ENCODE data around the gene KRT86.

The KRT86 gene

GRCh38 chr12:52234223-52234810, 40.1 kb upstream of the KRT86 start:
- Histone ChIP-seq H3K9me3 (ENCODE audit: insufficient read depth, low read length) (no peaks in the 10 kb centered on the region), H3K4me3 (ENCODE audit: insufficient read length, low read depth) (no peak overlapping the region), H3K36me3 (ENCODE audit: insufficient read depth, insufficient read length, low read length) (peaks cover 34% of the 10 kb centered on the region), H3K9ac (ENCODE audit: insufficient read length, low read depth) (no peak overlapping the region), H3K27me3 (ENCODE audit: insufficient read depth, insufficient read length) (peaks cover 14% of the 10 kb centered on the region), H3K4me1 (ENCODE audit: insufficient read depth, insufficient read length) (peaks cover 43% of the 10 kb centered on the region)
- DNase-seq (ENCODE audit: low read depth, low spot score) = no peak
- TF ChIP-seq SUZ12 (IDR thresholded peaks at IDR 0.05; ENCODE audit: extremely low read depth, insufficient read depth, insufficient read length) (no peak), YY1 (IDR thresholded peaks at IDR 0.05; ENCODE audit: insufficient read depth, insufficient read length) (no peak), ZNF274 (IDR thresholded peaks at IDR 0.05; ENCODE audit: low read depth, low read length) (no peak)

- no peak for DNase-seq (ENCODE audit: low read depth, low spot score)
- H3K4me3 ChIP-seq (ENCODE audit: insufficient read length, low read depth) = no peak overlapping the region
- no peak for TF ChIP-seq SUZ12 (IDR thresholded peaks at IDR 0.05; ENCODE audit: extremely low read depth, insufficient read depth, insufficient read length)
- no peak for TF ChIP-seq ZNF274 (IDR thresholded peaks at IDR 0.05; ENCODE audit: low read depth, low read length)
- no peak for TF ChIP-seq YY1 (IDR thresholded peaks at IDR 0.05; ENCODE audit: insufficient read depth, insufficient read length)
- peaks cover 37% of the 10 kb centered on the region for H3K36me3 ChIP-seq (ENCODE audit: insufficient read depth, insufficient read length, low read length)
- H3K4me1 ChIP-seq (ENCODE audit: insufficient read depth, insufficient read length) = peaks cover 43% of the 10 kb centered on the region
- peaks cover 14% of the 10 kb centered on the region for H3K27me3 ChIP-seq (ENCODE audit: insufficient read depth, insufficient read length)
- no peaks in the 10 kb centered on the region for H3K9me3 ChIP-seq (ENCODE audit: insufficient read depth, low read length)
- H3K9ac ChIP-seq (ENCODE audit: insufficient read length, low read depth) = no peak overlapping the region
These were observed 39.3 kb upstream of the KRT86 start for GRCh38 chr12:52235001-52235764.

DNA sequence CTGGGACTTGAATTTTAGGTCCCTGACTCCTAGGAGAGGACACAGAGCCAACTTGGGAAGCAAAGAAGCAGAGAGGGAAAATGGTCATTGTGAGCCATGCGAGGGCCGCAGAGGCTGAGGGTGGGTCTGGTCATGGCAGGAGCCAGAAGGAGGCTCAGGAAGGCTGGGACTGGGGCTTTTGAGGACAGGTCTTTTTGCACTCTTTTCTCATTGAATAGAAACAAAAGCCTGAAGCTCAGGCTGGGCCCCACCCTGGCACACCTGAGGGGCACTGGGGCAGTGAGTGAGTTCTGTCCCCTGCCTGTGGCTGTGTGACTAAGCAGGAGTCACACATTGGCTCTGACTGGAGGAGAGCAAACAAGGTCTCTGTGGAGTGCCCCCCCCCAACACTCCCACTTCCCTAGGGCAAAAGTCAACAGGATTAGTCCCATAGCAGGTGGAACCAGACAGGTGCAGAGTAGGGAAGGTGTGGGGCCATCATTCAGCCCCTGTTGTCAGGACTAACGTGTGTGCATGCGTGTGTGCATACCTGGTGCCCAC, 38.6 kb upstream of the KRT86 start:
- peaks cover 14% of the 10 kb centered on the region for H3K27me3 ChIP-seq (ENCODE audit: insufficient read depth, insufficient read length)
- peaks cover 37% of the 10 kb centered on the region for H3K36me3 ChIP-seq (ENCODE audit: insufficient read depth, insufficient read length, low read length)
- H3K4me1 ChIP-seq (ENCODE audit: insufficient read depth, insufficient read length) = peaks cover 38% of the 10 kb centered on the region
- no peak overlapping the region for H3K4me3 ChIP-seq (ENCODE audit: insufficient read length, low read depth)
- no peak for TF ChIP-seq ZNF274 (IDR thresholded peaks at IDR 0.05; ENCODE audit: low read depth, low read length)
- no peak for TF ChIP-seq SUZ12 (IDR thresholded peaks at IDR 0.05; ENCODE audit: extremely low read depth, insufficient read depth, insufficient read length)
- TF ChIP-seq YY1 (IDR thresholded peaks at IDR 0.05; ENCODE audit: insufficient read depth, insufficient read length) = no peak
- H3K9ac ChIP-seq (ENCODE audit: insufficient read length, low read depth) = no peak overlapping the region
- no peaks in the 10 kb centered on the region for H3K9me3 ChIP-seq (ENCODE audit: insufficient read depth, low read length)
- no peak for DNase-seq (ENCODE audit: low read depth, low spot score)

GRCh38 chr12:52236386-52237050, 37.9 kb upstream of the KRT86 start:
- Histone ChIP-seq H3K4me1 (ENCODE audit: insufficient read depth, insufficient read length) (peaks cover 38% of the 10 kb centered on the region), H3K9ac (ENCODE audit: insufficient read length, low read depth) (no peak overlapping the region), H3K4me3 (ENCODE audit: insufficient read length, low read depth) (no peak overlapping the region), H3K36me3 (ENCODE audit: insufficient read depth, insufficient read length, low read length) (peaks cover 43% of the 10 kb centered on the region), H3K9me3 (ENCODE audit: insufficient read depth, low read length) (no peaks in the 10 kb centered on the region), H3K27me3 (ENCODE audit: insufficient read depth, insufficient read length) (peaks cover 14% of the 10 kb centered on the region)
- no peak for TF ChIP-seq YY1 (IDR thresholded peaks at IDR 0.05; ENCODE audit: insufficient read depth, insufficient read length)
- TF ChIP-seq ZNF274 (IDR thresholded peaks at IDR 0.05; ENCODE audit: low read depth, low read length) = no peak
- no peak for TF ChIP-seq SUZ12 (IDR thresholded peaks at IDR 0.05; ENCODE audit: extremely low read depth, insufficient read depth, insufficient read length)
- no peak for DNase-seq (ENCODE audit: low read depth, low spot score)

- DNase-seq (ENCODE audit: low read depth, low spot score) = no peak
- Histone ChIP-seq H3K27me3 (ENCODE audit: insufficient read depth, insufficient read length) (peaks cover 2% of the 10 kb centered on the region), H3K4me3 (ENCODE audit: insufficient read length, low read depth) (no peak overlapping the region), H3K9ac (ENCODE audit: insufficient read length, low read depth) (no peak overlapping the region), H3K9me3 (ENCODE audit: insufficient read depth, low read length) (no peaks in the 10 kb centered on the region), H3K4me1 (ENCODE audit: insufficient read depth, insufficient read length) (peaks cover 32% of the 10 kb centered on the region), H3K36me3 (ENCODE audit: insufficient read depth, insufficient read length, low read length) (peaks cover 58% of the 10 kb centered on the region)
- TF ChIP-seq SUZ12 (IDR thresholded peaks at IDR 0.05; ENCODE audit: extremely low read depth, insufficient read depth, insufficient read length) = no peak
- no peak for TF ChIP-seq ZNF274 (IDR thresholded peaks at IDR 0.05; ENCODE audit: low read depth, low read length)
- no peak for TF ChIP-seq YY1 (IDR thresholded peaks at IDR 0.05; ENCODE audit: insufficient read depth, insufficient read length)
These were observed 36.1 kb upstream of the KRT86 start for GRCh38 chr12:52238207-52238840.

- Histone ChIP-seq H3K9me3 (ENCODE audit: insufficient read depth, low read length) (no peaks in the 10 kb centered on the region), H3K4me1 (ENCODE audit: insufficient read depth, insufficient read length) (peaks cover 38% of the 10 kb centered on the region), H3K27me3 (ENCODE audit: insufficient read depth, insufficient read length) (no peaks in the 10 kb centered on the region), H3K4me3 (ENCODE audit: insufficient read length, low read depth) (no peak overlapping the region), H3K9ac (ENCODE audit: insufficient read length, low read depth) (no peak overlapping the region), H3K36me3 (ENCODE audit: insufficient read depth, insufficient read length, low read length) (peaks cover 60% of the 10 kb centered on the region)
- TF ChIP-seq YY1 (IDR thresholded peaks at IDR 0.05; ENCODE audit: insufficient read depth, insufficient read length) = no peak
- no peak for TF ChIP-seq ZNF274 (IDR thresholded peaks at IDR 0.05; ENCODE audit: low read depth, low read length)
- no peak for TF ChIP-seq SUZ12 (IDR thresholded peaks at IDR 0.05; ENCODE audit: extremely low read depth, insufficient read depth, insufficient read length)
- DNase-seq (ENCODE audit: low read depth, low spot score) = no peak
These were observed 35.4 kb upstream of the KRT86 start for GRCh38 chr12:52238916-52239646.

Data from NT2/D1 (cell line).